Activated CD4-positive, CD25-positive, alpha-beta regulatory T cell treated with anti-CD3 and anti-CD28 coated beads, Interleukin-2, amount 50 U/mL, for 24 hours (primary cell): ENCODE measurements around the gene ATRX.
"Not testable (repeated sequence)": the region's sequence is repeated elsewhere in the genome, so short reads cannot be mapped to it uniquely, and the experiment has no call there.

Experiments used
- ATAC-seq, 2 donors: fragments of 150-1000 bp; cut with Tn5 transposase; one replicate each; pipeline ENCODE4 v1.10.0; 2021; ENCODE audit warnings: mild to moderate bottlenecking in 1 of 2, moderate library complexity in 1 of 2

The ATRX gene

GRCh38 chrX:77603635-77604336 is 182.2 kb downstream of the ATRX start:
- no peak for ATAC-seq

GRCh38 chrX:77597511-77597910 is 188.5 kb downstream of the ATRX start:
- no peak for ATAC-seq

DNA sequence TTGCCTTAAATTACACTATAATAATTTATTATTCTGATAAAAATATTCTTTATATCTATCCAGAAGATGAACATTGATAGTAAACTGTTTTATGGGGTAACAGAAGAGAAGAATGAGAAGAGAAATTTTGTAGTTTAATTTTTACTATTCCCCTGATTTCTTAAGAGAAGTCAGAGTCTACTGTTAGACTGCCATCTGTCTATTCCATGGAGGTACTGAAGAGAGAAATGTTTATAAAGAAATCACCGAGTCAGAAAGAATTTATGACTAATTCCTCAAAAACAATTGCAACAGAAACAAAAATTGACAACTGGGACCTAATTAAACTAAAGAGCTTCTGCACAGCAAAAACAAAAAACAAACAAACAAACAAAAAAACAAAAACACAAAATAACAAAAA is 188.9 kb downstream of the ATRX start:
- no peak for ATAC-seq

GRCh38 chrX:77595848-77596247 is 190.2 kb downstream of the ATRX start:
- ATAC-seq: peak in 1 of 2 donors; percentile 27

DNA sequence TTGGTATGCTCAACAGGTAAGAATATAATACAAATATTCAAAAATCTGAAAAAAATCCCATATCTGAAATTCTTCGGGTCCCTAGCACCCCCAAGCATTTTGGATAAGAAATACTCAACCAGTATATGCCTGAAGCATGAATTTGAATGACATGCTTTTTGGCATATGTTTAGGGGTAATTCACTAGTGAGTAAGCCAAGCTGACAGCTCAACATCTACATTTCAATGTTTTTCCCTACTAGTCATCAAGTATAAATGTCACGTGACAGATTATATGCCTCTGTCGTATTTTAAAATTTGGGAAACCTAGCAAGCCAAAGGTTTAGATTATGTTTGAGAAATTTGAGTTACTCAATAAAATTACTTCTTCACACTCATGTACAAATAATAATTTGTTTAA is 213.7 kb downstream of the ATRX start:
- ATAC-seq: no peak

DNA sequence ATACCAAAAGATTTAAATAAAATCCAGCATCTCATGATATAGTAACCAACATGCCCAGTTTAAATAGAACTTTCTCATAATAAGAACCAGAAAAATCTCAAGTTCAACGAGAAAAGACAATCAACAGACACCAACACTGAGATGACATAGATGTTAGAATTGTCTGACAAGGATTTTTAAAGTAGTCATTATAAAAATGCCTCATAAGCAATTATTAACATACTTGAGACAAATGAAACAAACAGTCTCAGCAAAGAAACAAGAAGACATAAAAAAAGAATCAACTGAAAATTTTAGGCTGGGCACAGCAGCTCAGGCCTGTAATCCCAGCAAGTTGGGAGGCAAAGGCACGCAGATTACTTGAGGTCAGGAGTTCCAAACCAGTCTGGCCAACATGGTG is 220.7 kb downstream of the ATRX start:
- no peak for ATAC-seq

DNA sequence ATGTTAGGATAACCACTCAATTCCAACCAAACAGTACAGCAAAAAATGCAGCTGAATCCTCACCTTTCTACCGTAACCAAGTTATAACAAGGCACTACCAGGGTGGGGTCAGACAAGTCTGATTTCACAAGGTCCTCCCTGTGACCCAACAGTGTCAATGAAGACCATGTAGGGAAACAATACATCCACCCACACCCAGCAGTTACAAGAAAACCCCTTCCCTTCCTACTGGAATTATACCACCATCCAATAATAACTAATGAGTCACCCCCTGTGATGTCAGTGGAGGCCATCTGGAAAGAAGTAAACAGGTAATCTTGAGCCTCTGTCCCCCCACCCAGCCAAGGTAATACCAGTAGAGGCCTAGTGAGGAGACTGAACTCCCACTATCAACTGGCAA is 221.2 kb downstream of the ATRX start:
- no peak for ATAC-seq

GRCh38 chrX:77561372-77561771 is 224.6 kb downstream of the ATRX start:
- ATAC-seq: no peak

- no peak for ATAC-seq
These were observed 229.7 kb downstream of the ATRX start for GRCh38 chrX:77556276-77556675.

DNA sequence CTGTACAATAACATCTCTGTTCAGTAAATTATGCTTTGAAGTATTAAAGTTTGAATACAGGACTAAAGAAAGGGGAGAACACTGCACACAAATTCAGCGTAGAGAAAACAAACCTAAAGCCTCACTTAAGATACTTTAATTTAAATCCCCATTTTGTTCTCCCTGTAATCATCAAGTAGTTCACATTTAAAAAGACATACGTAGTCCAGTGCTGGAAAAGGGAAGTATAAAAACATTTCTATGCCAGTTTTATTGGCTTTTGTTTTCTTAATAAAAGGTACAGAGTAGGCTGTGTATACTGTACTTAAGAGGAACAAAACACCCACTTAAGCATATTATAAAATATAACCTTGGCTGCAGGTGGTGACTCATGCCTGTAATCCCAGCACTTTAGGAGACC is 237.3 kb downstream of the ATRX start:
- no peak for ATAC-seq

DNA sequence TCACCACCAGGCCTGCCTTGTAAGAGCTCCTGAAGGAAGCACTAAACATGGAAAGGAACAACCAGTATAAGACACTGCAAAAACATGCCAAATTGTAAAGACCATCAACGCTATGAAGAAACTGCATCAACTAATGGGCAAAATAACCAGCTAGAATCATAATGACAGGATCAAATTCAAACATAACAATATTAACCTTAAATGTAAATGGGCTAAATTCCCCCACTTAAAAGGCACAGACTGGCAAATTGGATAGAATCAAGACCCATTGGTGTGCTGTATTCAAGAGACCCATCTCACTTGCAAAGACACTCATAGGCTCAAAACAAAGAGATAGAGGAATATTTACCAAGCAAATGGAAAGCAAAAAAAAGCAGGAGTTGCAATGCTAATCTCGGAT is 246.2 kb downstream of the ATRX start:
- ATAC-seq: not testable (repeated sequence)

- ATAC-seq: not testable (repeated sequence)
These were observed 254.8 kb downstream of the ATRX start for GRCh38 chrX:77531261-77531660.

DNA sequence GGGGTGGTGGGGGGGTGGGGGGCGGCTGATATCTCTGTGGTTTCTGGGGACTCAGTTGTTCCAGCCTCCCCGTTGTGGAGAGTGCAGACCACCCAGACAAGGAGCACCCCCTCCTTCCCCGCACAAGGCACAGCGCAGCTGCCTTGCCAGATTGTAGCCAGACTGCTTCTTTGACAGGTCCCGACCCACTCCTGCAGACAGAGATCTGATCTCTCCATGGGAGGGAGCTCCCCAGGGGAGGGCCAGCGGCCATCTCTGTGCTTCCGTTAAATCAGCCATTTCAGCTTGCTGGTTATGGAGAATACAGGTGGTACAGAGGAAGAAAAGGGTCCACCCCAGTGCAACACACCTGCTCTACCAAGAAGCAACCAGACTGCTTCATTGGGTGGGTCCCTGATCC is 258.0 kb downstream of the ATRX start:
- no peak for ATAC-seq

DNA sequence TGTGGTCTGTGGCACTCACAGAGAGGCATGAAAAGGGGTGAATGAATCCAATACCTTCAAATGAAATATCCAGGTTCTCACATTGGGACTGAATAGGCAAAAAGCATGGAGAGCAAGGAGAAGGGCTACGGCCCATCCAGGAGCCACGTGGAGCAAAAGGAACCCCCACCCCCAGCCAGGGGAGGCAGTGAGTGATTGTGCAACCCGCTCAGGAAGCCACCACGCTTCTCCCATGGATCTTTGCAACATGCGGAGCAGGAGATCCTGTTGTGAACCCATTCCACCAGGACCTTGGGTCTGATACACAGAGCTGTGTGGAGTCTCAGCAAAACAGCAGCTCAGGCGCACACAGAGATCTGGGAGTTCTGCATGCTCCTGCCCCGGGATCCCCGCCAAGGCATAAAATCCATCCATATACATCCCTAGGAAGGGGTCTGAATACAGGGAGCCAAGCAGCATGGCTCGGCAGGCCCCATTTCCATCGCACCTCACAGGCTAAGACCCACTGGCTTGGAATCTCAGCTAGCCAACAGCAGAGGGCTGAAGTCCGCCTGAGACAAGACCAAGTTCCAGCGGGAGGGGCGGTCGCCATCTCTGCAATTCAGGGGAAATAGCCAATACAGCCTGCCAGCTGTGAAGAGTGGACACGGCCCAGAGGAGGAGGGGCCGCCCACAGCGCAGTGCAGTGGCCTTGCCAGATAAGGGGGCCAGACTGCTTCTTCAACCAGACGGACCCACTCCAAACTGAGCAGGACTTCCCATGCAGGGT is 258.6 kb downstream of the ATRX start:
- ATAC-seq: no peak

DNA sequence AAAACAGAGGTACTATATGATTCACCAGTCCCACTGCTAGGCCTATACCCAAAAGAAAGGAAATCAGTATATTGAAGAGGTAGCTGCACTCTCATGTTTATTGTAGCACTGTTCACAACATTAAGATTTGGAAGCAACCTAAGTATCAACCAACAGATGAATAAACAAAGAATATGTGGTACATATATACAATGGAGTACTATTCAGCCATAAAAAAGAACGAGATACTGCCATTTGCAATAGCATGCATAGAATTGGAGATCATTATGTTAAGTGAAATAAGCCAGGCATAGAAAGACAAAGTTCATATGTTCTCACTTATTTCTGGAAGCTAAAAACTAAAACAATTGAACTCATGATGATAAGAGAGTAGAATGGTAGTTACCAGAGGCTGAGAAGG is 266.3 kb downstream of the ATRX start:
- no peak for ATAC-seq

- no peak for ATAC-seq
These were observed 271.8 kb downstream of the ATRX start for GRCh38 chrX:77514177-77514576.

GRCh38 chrX:77510007-77510406 is 276.0 kb downstream of the ATRX start:
- ATAC-seq: no peak

GRCh38 chrX:77505227-77505626 is 280.8 kb downstream of the ATRX start:
- no peak for ATAC-seq

DNA sequence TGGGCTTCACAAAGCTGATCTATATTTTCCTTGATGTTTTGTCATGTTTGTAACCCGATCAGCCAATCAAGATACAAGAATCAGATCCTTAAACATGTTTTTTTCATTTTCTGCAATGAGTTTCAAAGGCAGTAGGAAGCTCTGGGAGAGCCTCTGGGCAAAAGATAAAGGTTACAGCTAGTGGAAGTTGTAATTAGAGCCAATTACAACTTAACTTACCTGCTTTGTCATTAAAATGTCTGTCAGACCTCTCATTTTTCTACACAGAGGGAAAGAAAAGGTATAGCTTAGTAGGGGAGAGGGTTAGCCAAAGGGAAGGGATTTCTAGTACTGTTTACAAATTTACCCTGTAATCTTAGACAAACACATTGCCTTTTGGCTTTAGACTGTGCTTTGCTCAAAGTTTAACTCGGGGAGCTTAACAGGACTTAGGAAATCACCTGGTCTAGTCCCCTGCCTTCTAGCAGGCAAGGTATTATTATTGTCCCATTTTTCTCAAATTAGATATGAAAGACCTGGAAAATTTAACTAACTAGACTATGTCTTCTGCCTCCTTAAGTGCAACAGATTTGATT is 283.0 kb downstream of the ATRX start:
- ATAC-seq: no peak

- ATAC-seq: not testable (repeated sequence)
These were observed 285.9 kb downstream of the ATRX start for GRCh38 chrX:77500164-77500563.

GRCh38 chrX:77493677-77494553 is 292.1 kb downstream of the ATRX start:
- no peak for ATAC-seq

GRCh38 chrX:77484045-77484444 is 302.0 kb downstream of the ATRX start:
- no peak for ATAC-seq

GRCh38 chrX:77455437-77455836 is 330.6 kb downstream of the ATRX start:
- ATAC-seq: no peak
